Immature natural killer cell (primary cell): ENCODE measurements around the gene MEX3A. TPM values are rescaled to one million over a fixed set of nuclear protein-coding genes. Genes with fewer than 3 reads are reported as not detected.
"Not testable (repeated sequence)": the region's sequence is repeated elsewhere in the genome, so short reads cannot be mapped to it uniquely, and the experiment has no call there.

ENCODE experiments used
- DNase-seq, 3 donors: peaks; one replicate each; pipeline ENCODE4 v3.0.0; 2022; ENCODE audit warnings: mixed read lengths in 1 of 3
- H3K27ac Mint-ChIP-seq, 6 donors: one replicate each; pipeline ENCODE4 v1.8.0; 2020; ENCODE audit warnings: mixed read lengths in 6 of 6, mild to moderate bottlenecking in 5 of 6, inconsistent platforms in 4 of 6, moderate library complexity in 3 of 6
- H3K27me3 Mint-ChIP-seq, 3 donors: one replicate each; pipeline ENCODE4 v1.8.0; 2020 to 2021; ENCODE audit warnings: low read depth in 3 of 3, mild to moderate bottlenecking in 3 of 3, mixed read lengths in 3 of 3, moderate library complexity in 3 of 3, inconsistent platforms in 1 of 3
- H3K36me3 Mint-ChIP-seq, 3 donors: one replicate each; pipeline ENCODE4 v1.8.0; 2020; ENCODE audit warnings: mixed read lengths in 3 of 3, inconsistent platforms in 2 of 3, mild to moderate bottlenecking in 2 of 3
- H3K4me1 Mint-ChIP-seq, 2 donors: one replicate each; pipeline ENCODE4 v1.8.0; 2020; ENCODE audit warnings: inconsistent platforms in 2 of 2, mild to moderate bottlenecking in 2 of 2, mixed read lengths in 2 of 2, moderate library complexity in 1 of 2
- H3K4me3 Mint-ChIP-seq, 5 donors: one replicate each; pipeline ENCODE4 v1.8.0; 2020; ENCODE audit warnings: mild to moderate bottlenecking in 5 of 5, mixed read lengths in 5 of 5, inconsistent platforms in 3 of 5, moderate library complexity in 3 of 5
- H3K9me3 Mint-ChIP-seq, 6 donors: one replicate each; pipeline ENCODE4 v1.8.0; 2020; ENCODE audit warnings: mild to moderate bottlenecking in 6 of 6, mixed read lengths in 6 of 6, inconsistent platforms in 4 of 6, moderate library complexity in 3 of 6
- polyA plus RNA-seq, 3 donors: library from polyadenylated mRNA; unstranded; fragments of 300-500 nt; fragmentation: Illumina TruSeq; gene quantifications; one replicate each; pipeline ENCODE4 v1.2.3, GENCODE V29; 2021

Gene MEX3A
- polyA plus RNA-seq, 3 donors from 2014 or later = not detected

GRCh38 chr1:156075775-156076204 lies 6.5 kb downstream of the MEX3A start:
- H3K9me3 Mint-ChIP-seq = no peaks in the 10 kb centered on the region
- peak overlapping the region in 3 of 6 donors; percentile 57 to 74 (median 61) for H3K27ac Mint-ChIP-seq
- H3K4me1 Mint-ChIP-seq = peaks cover 4 to 15% of the 10 kb centered on the region in 2 donors
- no peaks in the 10 kb centered on the region for H3K36me3 Mint-ChIP-seq
- H3K4me3 Mint-ChIP-seq = peak overlapping the region in 4 of 5 donors; percentile 26 to 78 (median 66)
- peaks cover 2 to 6% (median 3%) of the 10 kb centered on the region in 3 donors for H3K27me3 Mint-ChIP-seq
- DNase-seq = no peak

GRCh38 chr1:156075162-156075561 lies 7.1 kb downstream of the MEX3A start:
- no peaks in the 10 kb centered on the region for H3K9me3 Mint-ChIP-seq
- H3K36me3 Mint-ChIP-seq = no peaks in the 10 kb centered on the region
- peak overlapping the region in 1 of 5 donors; percentile 78 for H3K4me3 Mint-ChIP-seq
- H3K27me3 Mint-ChIP-seq = peaks cover 2 to 6% (median 3%) of the 10 kb centered on the region in 3 donors
- H3K4me1 Mint-ChIP-seq = peaks cover 4 to 15% of the 10 kb centered on the region in 2 donors
- peak overlapping the region in 1 of 6 donors; percentile 74 for H3K27ac Mint-ChIP-seq
- DNase-seq = no peak

- no peak overlapping the region for H3K27ac Mint-ChIP-seq
- no peak overlapping the region for H3K4me3 Mint-ChIP-seq
- no peaks in the 10 kb centered on the region for H3K9me3 Mint-ChIP-seq
- H3K4me1 Mint-ChIP-seq = peaks cover 4 to 15% of the 10 kb centered on the region in 2 donors
- no peak for DNase-seq
- H3K36me3 Mint-ChIP-seq = no peaks in the 10 kb centered on the region
- H3K27me3 Mint-ChIP-seq = peaks cover 2 to 6% (median 3%) of the 10 kb centered on the region in 3 donors
These were observed 7.6 kb downstream of the MEX3A start for GRCh38 chr1:156074661-156075060.

GRCh38 chr1:156073740-156074139 lies 8.5 kb downstream of the MEX3A start:
- Mint-ChIP-seq H3K9me3 (no peaks in the 10 kb centered on the region), H3K4me3 (no peak overlapping the region), H3K36me3 (no peaks in the 10 kb centered on the region), H3K27ac (no peak overlapping the region), H3K27me3 (peaks cover 2 to 6% (median 3%) of the 10 kb centered on the region in 3 donors), H3K4me1 (peaks cover 4 to 15% of the 10 kb centered on the region in 2 donors)
- no peak for DNase-seq

GRCh38 chr1:156073110-156073687 lies 9.1 kb downstream of the MEX3A start:
- Mint-ChIP-seq H3K4me1 (peaks cover 3 to 15% of the 10 kb centered on the region in 2 donors), H3K4me3 (no peak overlapping the region), H3K36me3 (no peaks in the 10 kb centered on the region), H3K27ac (no peak overlapping the region), H3K27me3 (peaks cover 2 to 4% (median 3%) of the 10 kb centered on the region in 3 donors), H3K9me3 (no peaks in the 10 kb centered on the region)
- no peak for DNase-seq

- peaks cover 0 to 15% of the 10 kb centered on the region in 2 donors for H3K4me1 Mint-ChIP-seq
- no peak overlapping the region for H3K4me3 Mint-ChIP-seq
- no peak overlapping the region for H3K27ac Mint-ChIP-seq
- peaks cover 2 to 4% (median 3%) of the 10 kb centered on the region in 3 donors for H3K27me3 Mint-ChIP-seq
- H3K9me3 Mint-ChIP-seq = no peaks in the 10 kb centered on the region
- H3K36me3 Mint-ChIP-seq = no peaks in the 10 kb centered on the region
- DNase-seq = no peak
These were observed 10.0 kb downstream of the MEX3A start for GRCh38 chr1:156072251-156072650.

GRCh38 chr1:156071332-156071816 lies 10.9 kb downstream of the MEX3A start:
- DNase-seq, H3K27ac Mint-ChIP-seq, H3K4me3 Mint-ChIP-seq, H3K27me3 Mint-ChIP-seq, H3K36me3 Mint-ChIP-seq, H3K9me3 Mint-ChIP-seq: not testable (repeated sequence)
- H3K4me1 Mint-ChIP-seq = peaks cover 1 to 13% of the 10 kb centered on the region in 2 donors

GRCh38 chr1:156070548-156070947 lies 11.7 kb downstream of the MEX3A start:
- no peak for DNase-seq
- Mint-ChIP-seq H3K27ac (no peak overlapping the region), H3K9me3 (no peaks in the 10 kb centered on the region), H3K27me3 (peaks cover 0 to 4% (median 3%) of the 10 kb centered on the region in 3 donors), H3K4me3 (no peak overlapping the region), H3K36me3 (no peaks in the 10 kb centered on the region), H3K4me1 (peaks cover 1 to 5% of the 10 kb centered on the region in 2 donors)

- Mint-ChIP-seq H3K4me1 (peaks cover 1 to 7% of the 10 kb centered on the region in 2 donors), H3K9me3 (no peaks in the 10 kb centered on the region), H3K36me3 (no peaks in the 10 kb centered on the region), H3K4me3 (no peak overlapping the region), H3K27me3 (peaks cover 0 to 3% (median 0%) of the 10 kb centered on the region in 3 donors), H3K27ac (no peak overlapping the region)
- no peak for DNase-seq
These were observed 12.5 kb downstream of the MEX3A start for GRCh38 chr1:156069490-156070455.

- Mint-ChIP-seq H3K27ac (peak overlapping the region in 1 of 6 donors; percentile 30), H3K27me3 (no peaks in the 10 kb centered on the region), H3K9me3 (no peaks in the 10 kb centered on the region), H3K36me3 (no peaks in the 10 kb centered on the region), H3K4me3 (no peak overlapping the region), H3K4me1 (peaks cover 1 to 7% of the 10 kb centered on the region in 2 donors)
- DNase-seq = no peak
These were observed 15.0 kb downstream of the MEX3A start for GRCh38 chr1:156067262-156067661.

- Mint-ChIP-seq H3K27me3 (no peaks in the 10 kb centered on the region), H3K9me3 (no peaks in the 10 kb centered on the region), H3K27ac (no peak overlapping the region), H3K36me3 (no peaks in the 10 kb centered on the region), H3K4me3 (no peak overlapping the region), H3K4me1 (peaks cover 1 to 7% of the 10 kb centered on the region in 2 donors)
- no peak for DNase-seq
These were observed 16.4 kb downstream of the MEX3A start for GRCh38 chr1:156065871-156066270.

GRCh38 chr1:156065212-156065611 lies 17.1 kb downstream of the MEX3A start:
- H3K4me1 Mint-ChIP-seq = peaks cover 1 to 7% of the 10 kb centered on the region in 2 donors
- H3K36me3 Mint-ChIP-seq = no peaks in the 10 kb centered on the region
- no peak overlapping the region for H3K4me3 Mint-ChIP-seq
- no peaks in the 10 kb centered on the region for H3K27me3 Mint-ChIP-seq
- DNase-seq = no peak
- peak overlapping the region in 2 of 6 donors; percentile 0 to 10 for H3K27ac Mint-ChIP-seq
- H3K9me3 Mint-ChIP-seq = no peaks in the 10 kb centered on the region

- Mint-ChIP-seq H3K4me1 (peaks cover 1 to 7% of the 10 kb centered on the region in 2 donors), H3K27ac (no peak overlapping the region), H3K36me3 (no peaks in the 10 kb centered on the region), H3K9me3 (no peaks in the 10 kb centered on the region), H3K4me3 (no peak overlapping the region), H3K27me3 (no peaks in the 10 kb centered on the region)
- no peak for DNase-seq
These were observed 17.6 kb downstream of the MEX3A start for GRCh38 chr1:156064615-156065014.

GRCh38 chr1:156063997-156064285 lies 18.3 kb downstream of the MEX3A start:
- no peaks in the 10 kb centered on the region for H3K36me3 Mint-ChIP-seq
- peaks cover 1 to 7% of the 10 kb centered on the region in 2 donors for H3K4me1 Mint-ChIP-seq
- H3K4me3 Mint-ChIP-seq = no peak overlapping the region
- H3K9me3 Mint-ChIP-seq = no peaks in the 10 kb centered on the region
- DNase-seq = no peak
- no peaks in the 10 kb centered on the region for H3K27me3 Mint-ChIP-seq
- no peak overlapping the region for H3K27ac Mint-ChIP-seq
